HUES64 (cell line): Measurements from ENCODE around the gene COX6A2.
"Not testable (repeated sequence)": the region's sequence is repeated elsewhere in the genome, so short reads cannot be mapped to it uniquely, and the experiment has no call there.

Experiments
- H3K27ac ChIP-seq: 2 replicates; pipeline ENCODE4 v1.7.0; 2013; ENCODE audit warnings: low read depth, low read length, inconsistent platforms
- H3K27me3 ChIP-seq: 2 replicates; pipeline ENCODE4 v1.6.1; 2013; ENCODE audit warnings: mild to moderate bottlenecking, low read length; ENCODE audit not compliant: insufficient read depth
- H3K36me3 ChIP-seq: 2 replicates; pipeline ENCODE4 v1.6.1; 2013; ENCODE audit warnings: mild to moderate bottlenecking, low read length; ENCODE audit not compliant: insufficient read depth
- H3K4me1 ChIP-seq: 2 replicates; pipeline ENCODE4 v1.6.1; 2013; ENCODE audit warnings: mild to moderate bottlenecking, low read length, moderate library complexity; ENCODE audit not compliant: insufficient read depth
- H3K4me3 ChIP-seq: 2 replicates; pipeline ENCODE4 v1.5.1; 2013; ENCODE audit warnings: mild to moderate bottlenecking, low read length, moderate library complexity
- H3K9ac ChIP-seq: 2 replicates; pipeline ENCODE4 v1.6.1; 2013; ENCODE audit warnings: mild to moderate bottlenecking, low read depth, low read length
- H3K9me3 ChIP-seq: 2 replicates; pipeline ENCODE4 v1.6.1; 2013; ENCODE audit warnings: low read depth, low read length; ENCODE audit not compliant: insufficient read depth
- WGBS: fragments of 150-250, 120-280 bp; methylation state at CpG from one replicate; pipeline ENCODE4 v1.1.7; 2013; ENCODE audit warnings: missing lambda C conversion rate; 5-methylcytosine and 5-hydroxymethylcytosine counted together

Gene COX6A2

GRCh38 chr16:31429796-31430195, 1.6 kb upstream of the COX6A2 start:
- Histone ChIP-seq H3K4me1 (no peaks in the 10 kb centered on the region), H3K4me3 (no peak overlapping the region), H3K27ac (no peak overlapping the region), H3K9ac (no peak overlapping the region), H3K36me3 (no peaks in the 10 kb centered on the region), H3K9me3 (no peaks in the 10 kb centered on the region), H3K27me3 (no peaks in the 10 kb centered on the region)
- WGBS = 84% methylated on average over 3 of the region's 3 CpGs

GRCh38 chr16:31429314-31429713, 1.2 kb upstream of the COX6A2 start:
- no peak overlapping the region for H3K27ac ChIP-seq
- H3K9ac ChIP-seq = no peak overlapping the region
- WGBS = 86% methylated on average over 1 of the region's 1 CpG
- no peaks in the 10 kb centered on the region for H3K36me3 ChIP-seq
- H3K9me3 ChIP-seq = no peaks in the 10 kb centered on the region
- no peaks in the 10 kb centered on the region for H3K27me3 ChIP-seq
- H3K4me3 ChIP-seq = no peak overlapping the region
- no peaks in the 10 kb centered on the region for H3K4me1 ChIP-seq

- Histone ChIP-seq H3K36me3 (no peaks in the 10 kb centered on the region), H3K9ac (no peak overlapping the region), H3K27ac (no peak overlapping the region), H3K4me3 (no peak overlapping the region), H3K27me3 (no peaks in the 10 kb centered on the region), H3K9me3 (no peaks in the 10 kb centered on the region), H3K4me1 (no peaks in the 10 kb centered on the region)
- WGBS = 94% methylated on average over 7 of the region's 7 CpGs
These were observed 583 bp upstream of the COX6A2 start for GRCh38 chr16:31428638-31429247.

GRCh38 chr16:31427441-31428278, 500 bp downstream of the COX6A2 start:
- Histone ChIP-seq H3K36me3 (no peaks in the 10 kb centered on the region), H3K4me1 (no peaks in the 10 kb centered on the region), H3K9me3 (no peaks in the 10 kb centered on the region), H3K4me3 (no peak overlapping the region), H3K27ac (no peak overlapping the region), H3K9ac (no peak overlapping the region), H3K27me3 (no peaks in the 10 kb centered on the region)
- 94% methylated on average over 69 of the region's 83 CpGs for WGBS

GRCh38 chr16:31423801-31424200, 4.4 kb downstream of the COX6A2 start:
- Histone ChIP-seq H3K27me3 (no peaks in the 10 kb centered on the region), H3K4me1 (no peaks in the 10 kb centered on the region), H3K9ac (no peak overlapping the region), H3K4me3 (no peak overlapping the region), H3K36me3 (no peaks in the 10 kb centered on the region), H3K27ac (no peak overlapping the region), H3K9me3 (no peaks in the 10 kb centered on the region)
- WGBS = 85% methylated on average over 12 of the region's 12 CpGs

DNA sequence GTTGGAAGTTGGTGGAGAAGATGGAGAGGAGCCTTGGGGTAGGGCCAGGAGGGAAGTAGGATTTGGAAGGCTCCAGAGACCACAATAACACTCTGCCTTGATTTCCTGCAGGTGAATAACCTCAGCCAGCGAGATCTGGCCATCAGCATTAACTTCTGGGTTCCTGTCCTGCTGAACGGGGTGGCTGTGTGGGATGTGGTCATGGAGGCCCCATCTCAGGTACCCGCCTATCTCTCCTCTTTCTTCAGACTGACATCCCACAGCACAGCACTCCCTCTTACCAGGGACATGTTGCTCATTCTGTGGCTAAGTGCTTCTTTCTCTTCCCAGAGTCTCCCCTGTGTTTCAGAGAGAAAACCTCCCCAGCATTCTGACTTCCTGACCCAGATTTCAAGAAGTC, 4.9 kb downstream of the COX6A2 start:
- Histone ChIP-seq H3K9me3 (no peaks in the 10 kb centered on the region), H3K27ac (no peak overlapping the region), H3K36me3 (no peaks in the 10 kb centered on the region), H3K9ac (no peak overlapping the region), H3K4me1 (no peaks in the 10 kb centered on the region), H3K27me3 (no peaks in the 10 kb centered on the region), H3K4me3 (no peak overlapping the region)
- 81% methylated on average over 3 of the region's 3 CpGs for WGBS

- H3K27ac ChIP-seq = no peak overlapping the region
- H3K36me3 ChIP-seq = no peaks in the 10 kb centered on the region
- no peaks in the 10 kb centered on the region for H3K9me3 ChIP-seq
- H3K27me3 ChIP-seq = no peaks in the 10 kb centered on the region
- 85% methylated on average over 6 of the region's 6 CpGs for WGBS
- H3K4me3 ChIP-seq = no peak overlapping the region
- H3K4me1 ChIP-seq = no peaks in the 10 kb centered on the region
- H3K9ac ChIP-seq = no peak overlapping the region
These were observed 6.6 kb downstream of the COX6A2 start for GRCh38 chr16:31421587-31421986.

DNA sequence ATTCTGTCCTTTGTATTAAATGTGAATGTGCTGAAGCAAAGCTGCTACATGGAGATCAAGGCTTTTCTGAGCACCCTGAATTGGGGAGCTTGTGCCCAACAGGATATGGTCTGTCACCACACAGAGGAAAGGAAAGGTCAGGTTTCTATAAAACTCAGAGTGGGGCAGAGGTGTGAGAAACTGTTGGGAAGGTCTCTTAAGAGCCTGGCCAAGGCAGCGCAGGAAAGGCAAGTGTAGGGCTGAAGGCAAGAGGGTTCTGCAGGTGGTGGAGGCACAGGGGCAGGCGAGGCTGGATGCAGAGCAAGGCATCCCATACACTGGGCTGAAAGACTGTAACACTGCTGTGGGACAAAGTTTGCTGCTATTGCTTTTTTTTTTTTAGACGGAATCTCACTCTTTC, 8.1 kb downstream of the COX6A2 start:
- WGBS = 87% methylated on average over 3 of the region's 3 CpGs

GRCh38 chr16:31417916-31418315, 10.2 kb downstream of the COX6A2 start:
- Histone ChIP-seq H3K27me3 (no peaks in the 10 kb centered on the region), H3K9me3 (no peaks in the 10 kb centered on the region), H3K27ac (no peak overlapping the region), H3K9ac (no peak overlapping the region), H3K36me3 (no peaks in the 10 kb centered on the region), H3K4me1 (no peaks in the 10 kb centered on the region), H3K4me3 (no peak overlapping the region)
- 91% methylated on average over 5 of the region's 5 CpGs for WGBS

More for the DNA sequence above, 8.1 kb downstream of the COX6A2 start:
- Histone ChIP-seq H3K4me1 (no peaks in the 10 kb centered on the region), H3K27ac (no peak overlapping the region), H3K9me3 (no peaks in the 10 kb centered on the region), H3K4me3 (no peak overlapping the region), H3K9ac (no peak overlapping the region), H3K36me3 (no peaks in the 10 kb centered on the region), H3K27me3 (no peaks in the 10 kb centered on the region)

DNA sequence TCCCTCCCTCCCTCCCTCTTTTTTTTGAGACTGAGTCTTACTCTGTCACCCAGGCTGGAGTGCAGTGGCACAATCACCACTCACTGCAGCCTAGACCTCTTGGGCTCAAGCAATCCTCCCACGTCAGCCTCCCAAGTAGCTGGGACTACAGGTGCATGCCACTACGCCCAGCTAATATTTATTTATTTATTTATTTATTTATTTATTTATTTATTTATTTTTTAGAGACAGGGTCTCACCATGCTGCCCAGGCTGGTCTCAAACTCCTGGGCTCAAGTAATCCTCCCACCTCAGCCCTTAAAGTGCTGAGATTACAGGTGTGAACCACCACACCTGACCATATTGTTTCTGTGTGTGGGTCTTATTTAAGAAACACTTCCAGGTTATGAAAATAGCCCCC, 11.1 kb downstream of the COX6A2 start:
- H3K4me3 ChIP-seq, H3K27ac ChIP-seq, H3K4me1 ChIP-seq, H3K9ac ChIP-seq, H3K36me3 ChIP-seq, H3K9me3 ChIP-seq, H3K27me3 ChIP-seq: not testable (repeated sequence)
- 100% methylated on average over 1 of the region's 2 CpGs for WGBS

- Histone ChIP-seq H3K27ac (no peak overlapping the region), H3K27me3 (no peaks in the 10 kb centered on the region), H3K4me1 (no peaks in the 10 kb centered on the region), H3K36me3 (no peaks in the 10 kb centered on the region), H3K9ac (no peak overlapping the region), H3K4me3 (no peak overlapping the region), H3K9me3 (no peaks in the 10 kb centered on the region)
- WGBS = 90% methylated on average over 11 of the region's 11 CpGs
These were observed 11.8 kb downstream of the COX6A2 start for GRCh38 chr16:31416371-31416770.
